OCI-LY7 (cell line): ENCODE data around the gene PKIB. TPM values are rescaled to one million over a fixed set of nuclear protein-coding genes. Genes with fewer than 3 reads are reported as not detected.
"Not testable (repeated sequence)": the region's sequence is repeated elsewhere in the genome, so short reads cannot be mapped to it uniquely, and the experiment has no call there.

ENCODE experiments used
- BruUV-seq: library from RNA; stranded (reverse); fragments of 400-500 nt; replicated peaks from 2 replicates; lab custom pipeline; 2021; lab: Mats Ljungman, UMichigan
- CTCF ChIA-PET: fragments of 300-600 bp; sonication (Branson Sonifier 250); formaldehyde crosslinking; loops from one replicate; lab custom pipeline; 2022; ENCODE audit warnings: antibody characterized with exemption; ENCODE audit not compliant: unreplicated experiment; lab: Charles Lee
- POLR2A ChIA-PET: fragments of 300-600 bp; sonication (Branson Sonifier 250); formaldehyde crosslinking; loops from one replicate; lab custom pipeline; 2022; ENCODE audit warnings: antibody characterized with exemption; lab: Charles Lee
- DNase-seq: peaks from one replicate; pipeline ENCODE4 v3.0.0-alpha.2; 2015; ENCODE audit warnings: low spot score
- H2AFZ ChIP-seq: fragments of 200-600 bp; sonication (generic), shearing (Covaris generic); 2 replicates; pipeline ENCODE4 v1.6.1; 2014; ENCODE audit warnings: mild to moderate bottlenecking, antibody characterized with exemption, low read length, moderate library complexity
- H3K27ac ChIP-seq: fragments of 200-600 bp; sonication (generic); 2 replicates; pipeline ENCODE4 v1.5.1; 2014; ENCODE audit warnings: mixed run types, low read depth, mild to moderate bottlenecking, moderate library complexity, low read length, inconsistent platforms; ENCODE audit not compliant: poor library complexity, severe bottlenecking
- H3K36me3 ChIP-seq: fragments of 200-600 bp; sonication (generic); 2 replicates; pipeline ENCODE4 v1.6.1; 2014; ENCODE audit warnings: mild to moderate bottlenecking, antibody characterized with exemption, low read length, moderate library complexity, mixed read lengths; ENCODE audit not compliant: insufficient read depth
- H3K4me1 ChIP-seq: fragments of 200-600 bp; sonication (generic); 2 replicates; pipeline ENCODE4 v1.5.1; 2014; ENCODE audit warnings: mild to moderate bottlenecking, low read length; ENCODE audit not compliant: insufficient read depth, poor library complexity, severe bottlenecking
- H3K4me2 ChIP-seq: fragments of 200-600 bp; sonication (generic); 2 replicates; pipeline ENCODE4 v1.6.1; 2014; ENCODE audit warnings: mild to moderate bottlenecking, low read length
- H3K4me3 ChIP-seq: fragments of 200-600 bp; sonication (generic); 2 replicates; pipeline ENCODE4 v1.5.1; 2014; ENCODE audit warnings: mild to moderate bottlenecking, low read depth, low read length; ENCODE audit not compliant: poor library complexity, severe bottlenecking
- H3K79me2 ChIP-seq: fragments of 200-600 bp; sonication (generic); 2 replicates; pipeline ENCODE4 v1.6.1; 2016; ENCODE audit warnings: low read depth, mild to moderate bottlenecking, low read length, moderate library complexity, mixed read lengths; ENCODE audit not compliant: insufficient read depth
- H3K9me2 ChIP-seq: fragments of 200-600 bp; sonication (generic); 2 replicates; pipeline ENCODE4 v1.6.1; 2016; ENCODE audit warnings: mild to moderate bottlenecking, low read length, mixed read lengths; ENCODE audit not compliant: insufficient read depth
- H3K9me3 ChIP-seq: fragments of 200-600 bp; sonication (generic); 2 replicates; pipeline ENCODE4 v1.6.1; 2014; ENCODE audit warnings: mild to moderate bottlenecking, mixed run types, low read length, mixed read lengths
- H4K20me1 ChIP-seq: fragments of 200-600 bp; sonication (generic); 2 replicates; pipeline ENCODE4 v1.6.1; 2014; ENCODE audit warnings: mild to moderate bottlenecking, antibody characterized with exemption, low read length, moderate library complexity, mixed read lengths; ENCODE audit not compliant: insufficient read depth
- CTCF ChIP-seq: fragments of 200-600 bp; sonication (generic); conservative IDR thresholded peaks from 2 replicates; pipeline ENCODE4 v1.5.1; 2014; ENCODE audit warnings: mild to moderate bottlenecking, antibody characterized with exemption, low read length, moderate library complexity, mixed read lengths
- EZH2phosphoT487 ChIP-seq: fragments of 200-600 bp; sonication (generic); IDR thresholded peaks from 2 replicates; pipeline ENCODE4 v1.6.1; 2018; ENCODE audit warnings: low read depth, borderline replicate concordance, mild to moderate bottlenecking, mixed run types, antibody characterized with exemption, low read length, moderate library complexity, mixed read lengths
- intact Hi-C: fragments of 100-400 bp; cut with micrococcal nuclease; formaldehyde crosslinking; loops from one replicate; pipeline ENCODE4 v1.10.0; 2022; ENCODE audit not compliant: unreplicated experiment
- total RNA-seq, 2 experiments: library from RNA; depleted of rRNA in 1 of 2; stranded (reverse); fragments of >200 nt in 1 of 2; shearing (Covaris generic) in 1 of 2; gene quantifications; 2 replicates each; pipeline ENCODE4 v1.2.3, GENCODE V29; 2014 to 2022

PKIB gene
- total RNA-seq, 2 experiments from 2014 or later = 0.46 TPM; not detected in 1

GRCh38 chr6:122746688-122747087 is 136.5 kb downstream of the PKIB start:
- BruUV-seq = no TSS peak
- ChIA-PET POLR2A (no interaction called here), CTCF (no interaction called here)
- Histone ChIP-seq H3K36me3 (no peaks in the 10 kb centered on the region), H2AFZ (no peak overlapping the region), H3K9me3 (no peaks in the 10 kb centered on the region), H3K4me1 (no peaks in the 10 kb centered on the region), H3K4me3 (no peak overlapping the region), H4K20me1 (no peaks in the 10 kb centered on the region), H3K27ac (no peak overlapping the region), H3K4me2 (no peak overlapping the region), H3K79me2 (no peaks in the 10 kb centered on the region), H3K9me2 (no peaks in the 10 kb centered on the region)
- DNase-seq = no peak
- no peak for TF ChIP-seq EZH2phosphoT487
- TF ChIP-seq CTCF = no peak
- intact Hi-C loops = no loop called here

- Histone ChIP-seq H3K27ac (no peak overlapping the region), H2AFZ (no peak overlapping the region), H3K4me2 (no peak overlapping the region), H3K4me1 (no peaks in the 10 kb centered on the region), H4K20me1 (no peaks in the 10 kb centered on the region), H3K9me2 (no peaks in the 10 kb centered on the region), H3K4me3 (no peak overlapping the region), H3K36me3 (no peaks in the 10 kb centered on the region), H3K9me3 (no peaks in the 10 kb centered on the region), H3K79me2 (no peaks in the 10 kb centered on the region)
- no peak for TF ChIP-seq EZH2phosphoT487
- no peak for TF ChIP-seq CTCF
- DNase-seq = no peak
- POLR2A ChIA-PET = no interaction called here
- BruUV-seq = no TSS peak
- intact Hi-C loops = no loop called here
- CTCF ChIA-PET = no interaction called here
These were observed 137.4 kb downstream of the PKIB start for GRCh38 chr6:122747573-122747972.

- H3K4me3 ChIP-seq, H3K9me3 ChIP-seq, DNase-seq, H3K79me2 ChIP-seq, H4K20me1 ChIP-seq, BruUV-seq, H3K36me3 ChIP-seq, H2AFZ ChIP-seq, POLR2A ChIA-PET, CTCF ChIA-PET, H3K4me2 ChIP-seq, H3K4me1 ChIP-seq, intact Hi-C loops, H3K9me2 ChIP-seq, H3K27ac ChIP-seq: not testable (repeated sequence)
These were observed 138.7 kb downstream of the PKIB start for GRCh38 chr6:122748945-122749344.
